Astrocyte (in vitro differentiated cells and primary cell): ENCODE data around the gene GRAP2. TPM values are rescaled to one million over a fixed set of nuclear protein-coding genes. Genes with fewer than 3 reads are reported as not detected.

Source experiments
- DNase-seq: peaks from one replicate; pipeline ENCODE4 v3.0.0-alpha.2; 2010; ENCODE audit warnings: low read depth
- FAIRE-seq: peaks from 2 replicates; lab custom pipeline; 2011; peaks lifted over from hg19 to GRCh38; lab: Jason Lieb, UNC
- H2AFZ ChIP-seq: 2 replicates; pipeline ENCODE4 v1.6.0; 2012; ENCODE audit warnings: low read depth, low read length, inconsistent platforms
- H3K27ac ChIP-seq: 2 replicates; pipeline ENCODE4 v1.5.1; 2011; ENCODE audit warnings: low read depth, low read length, inconsistent platforms
- H3K27me3 ChIP-seq: 2 replicates; pipeline ENCODE4 v1.6.0; 2011; ENCODE audit warnings: low read length, inconsistent platforms; ENCODE audit not compliant: insufficient read depth
- H3K36me3 ChIP-seq: 2 replicates; pipeline ENCODE4 v1.5.1; 2011; ENCODE audit warnings: low read length, inconsistent platforms; ENCODE audit not compliant: insufficient read depth
- H3K4me1 ChIP-seq: 2 replicates; pipeline ENCODE4 v1.5.1; 2011; ENCODE audit warnings: low read length, inconsistent platforms; ENCODE audit not compliant: insufficient read depth
- H3K4me2 ChIP-seq: 2 replicates; pipeline ENCODE4 v1.6.0; 2012; ENCODE audit warnings: low read length, inconsistent platforms
- H3K4me3 ChIP-seq: 2 replicates; pipeline ENCODE4 v1.5.1; 2011; ENCODE audit warnings: low read depth, mild to moderate bottlenecking, low read length, inconsistent platforms; ENCODE audit not compliant: insufficient read depth
- H3K79me2 ChIP-seq: 2 replicates; pipeline ENCODE4 v1.6.0; 2012; ENCODE audit warnings: mild to moderate bottlenecking, low read length, inconsistent platforms; ENCODE audit not compliant: insufficient read depth
- H3K9ac ChIP-seq: 2 replicates; pipeline ENCODE4 v1.6.0; 2012; ENCODE audit warnings: mild to moderate bottlenecking, low read length, inconsistent platforms
- H3K9me3 ChIP-seq: 2 replicates; pipeline ENCODE4 v1.5.1; 2012; ENCODE audit warnings: low read depth, mild to moderate bottlenecking, low read length, inconsistent platforms; ENCODE audit not compliant: insufficient read depth
- H4K20me1 ChIP-seq: 2 replicates; pipeline ENCODE4 v1.6.0; 2012; ENCODE audit warnings: low read length, inconsistent platforms; ENCODE audit not compliant: insufficient read depth
- H3K27ac Mint-ChIP-seq: one replicate; pipeline ENCODE4 v1.8.0; 2021; ENCODE audit warnings: mild to moderate bottlenecking, mixed read lengths; ENCODE audit not compliant: unreplicated experiment
- H3K27me3 Mint-ChIP-seq: one replicate; pipeline ENCODE4 v1.8.0; 2021; ENCODE audit warnings: low read depth, mixed read lengths; ENCODE audit not compliant: unreplicated experiment
- H3K36me3 Mint-ChIP-seq: one replicate; pipeline ENCODE4 v1.8.0; 2021; ENCODE audit warnings: low read depth, mixed read lengths; ENCODE audit not compliant: unreplicated experiment
- H3K4me1 Mint-ChIP-seq: one replicate; pipeline ENCODE4 v1.8.0; 2021; ENCODE audit warnings: low read depth, mixed read lengths; ENCODE audit not compliant: unreplicated experiment
- H3K4me3 Mint-ChIP-seq: one replicate; pipeline ENCODE4 v1.8.0; 2021; ENCODE audit warnings: mild to moderate bottlenecking, moderate library complexity, mixed read lengths; ENCODE audit not compliant: unreplicated experiment
- H3K9me3 Mint-ChIP-seq: one replicate; pipeline ENCODE4 v1.8.0; 2021; ENCODE audit warnings: mild to moderate bottlenecking, mixed read lengths; ENCODE audit not compliant: unreplicated experiment
- CTCF ChIP-seq: IDR thresholded peaks from 2 replicates; pipeline ENCODE4 v1.5.1; 2011; ENCODE audit warnings: low read depth, mild to moderate bottlenecking, inconsistent platforms, low read length, moderate library complexity; ENCODE audit not compliant: insufficient read depth
- EZH2 ChIP-seq: IDR thresholded peaks from 2 replicates; pipeline ENCODE4 v1.6.1; 2012; ENCODE audit warnings: mild to moderate bottlenecking, low read length, inconsistent platforms; ENCODE audit not compliant: insufficient read depth
- total RNA-seq: library from RNA; stranded (reverse); gene quantifications from 2 replicates; pipeline ENCODE4 v1.2.1, GENCODE V29; 2021

GRAP2 gene
- total RNA-seq, 1 donor from 2014 or later, result 0.23 TPM

- no peak for FAIRE-seq
- H3K9ac ChIP-seq, result no peak overlapping the region
- peaks cover 11% of the 10 kb centered on the region for H3K27me3 ChIP-seq
Measured at GRCh38 chr22:40001800-40002577, 101.1 kb downstream of the GRAP2 start.

DNA sequence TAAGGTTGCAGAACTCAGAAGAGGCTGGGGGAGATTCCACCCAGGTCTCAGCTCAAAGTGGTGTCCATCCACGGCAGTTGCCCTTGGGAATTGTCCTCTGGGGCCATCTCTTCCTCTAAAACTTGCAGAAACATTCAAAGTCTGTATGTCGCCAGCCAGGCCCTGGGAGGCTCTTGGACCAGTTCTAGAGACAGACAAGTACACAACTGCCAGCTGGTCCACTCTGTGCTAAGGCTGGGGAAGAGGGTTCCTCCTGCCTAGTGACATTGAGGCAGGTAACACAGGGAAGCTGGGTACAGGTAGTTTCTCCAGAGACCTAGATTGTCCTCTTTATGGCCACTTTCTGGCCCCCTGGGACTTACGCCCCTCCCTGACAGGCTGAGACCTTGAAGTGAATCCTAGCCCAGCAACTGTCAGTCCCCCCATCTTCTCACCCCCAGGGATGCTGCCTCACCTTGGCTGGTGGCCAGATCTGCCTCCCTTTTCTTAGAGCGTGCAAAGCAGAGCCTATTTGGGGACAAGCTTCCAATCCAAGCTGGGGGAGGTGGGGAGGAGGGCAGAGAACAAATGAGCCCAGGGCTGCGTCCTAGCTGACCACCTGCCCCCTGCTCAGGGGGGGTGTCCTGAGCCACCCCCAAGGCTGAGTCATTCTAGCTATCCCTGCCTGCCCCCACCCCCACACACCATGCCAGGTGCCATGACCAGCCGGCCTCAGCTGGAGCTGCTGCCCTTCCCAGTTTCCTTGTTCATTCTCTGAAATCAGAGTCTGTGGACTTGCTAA is 102.2 kb downstream of the GRAP2 start:
- H3K27ac Mint-ChIP-seq, result no peak overlapping the region

More at GRCh38 chr22:40001800-40002577, 101.1 kb downstream of the GRAP2 start:
- Histone ChIP-seq H3K27ac (no peak overlapping the region), H3K4me1 (peaks cover 14% of the 10 kb centered on the region), H3K79me2 (no peaks in the 10 kb centered on the region), H3K4me2 (no peak overlapping the region), H3K4me3 (no peak overlapping the region), H3K36me3 (no peaks in the 10 kb centered on the region), H4K20me1 (no peaks in the 10 kb centered on the region), H3K9me3 (no peaks in the 10 kb centered on the region), H2AFZ (no peak overlapping the region)
- H3K9me3 Mint-ChIP-seq, result peaks cover 2% of the 10 kb centered on the region
- H3K4me1 Mint-ChIP-seq, result peaks cover 27% of the 10 kb centered on the region
- no peaks in the 10 kb centered on the region for H3K36me3 Mint-ChIP-seq
- H3K27ac Mint-ChIP-seq, result no peak overlapping the region
- H3K4me3 Mint-ChIP-seq, result no peak overlapping the region
- peaks cover 7% of the 10 kb centered on the region for H3K27me3 Mint-ChIP-seq
- DNase-seq, result no peak
- TF ChIP-seq EZH2, result no peak
- no peak for TF ChIP-seq CTCF

More for the DNA sequence above, 102.2 kb downstream of the GRAP2 start:
- H3K27me3 Mint-ChIP-seq, result peaks cover 11% of the 10 kb centered on the region
- H3K9ac ChIP-seq, result no peak overlapping the region
- no peaks in the 10 kb centered on the region for H3K9me3 ChIP-seq
- TF ChIP-seq CTCF (no peak), EZH2 (no peak)
- H3K36me3 ChIP-seq, result no peaks in the 10 kb centered on the region
- H3K27ac ChIP-seq, result no peak overlapping the region
- peaks cover 2% of the 10 kb centered on the region for H3K9me3 Mint-ChIP-seq
- FAIRE-seq (no peak), DNase-seq (no peak)
- H3K4me2 ChIP-seq, result no peak overlapping the region
- no peak overlapping the region for H2AFZ ChIP-seq
- H3K4me3 ChIP-seq, result no peak overlapping the region
- peaks cover 11% of the 10 kb centered on the region for H3K4me1 ChIP-seq
- H3K79me2 ChIP-seq, result no peaks in the 10 kb centered on the region
- H3K4me3 Mint-ChIP-seq, result no peak overlapping the region
- H3K27me3 ChIP-seq, result peaks cover 17% of the 10 kb centered on the region
- no peaks in the 10 kb centered on the region for H4K20me1 ChIP-seq
- H3K36me3 Mint-ChIP-seq, result no peaks in the 10 kb centered on the region
- peaks cover 20% of the 10 kb centered on the region for H3K4me1 Mint-ChIP-seq
